H1 (cell line): ENCODE measurements around the gene ARHGAP10. TPM values are rescaled to one million over a fixed set of nuclear protein-coding genes. Genes with fewer than 3 reads are reported as not detected.

Source experiments
- CTCF ChIA-PET: fragments of 300-600 bp; sonication (Branson Sonifier 250); formaldehyde crosslinking; loops from one replicate; lab custom pipeline; 2021; ENCODE audit not compliant: partially characterized antibody; lab: Charles Lee
- POLR2A ChIA-PET: fragments of 300-600 bp; sonication (Branson Sonifier 250); formaldehyde crosslinking; loops from one replicate; lab custom pipeline; 2021; ENCODE audit warnings: inconsistent platforms; ENCODE audit not compliant: partially characterized antibody; lab: Charles Lee
- DNase-seq, 2 experiments: peaks; one replicate each; pipeline versions ENCODE4 v3.0.0 to v3.0.0-alpha.2; 2010 to 2022; ENCODE audit warnings: low spot score in 2 of 2, low read depth in 1 of 2, mixed read lengths in 1 of 2
- FAIRE-seq: peaks from 2 replicates; lab custom pipeline; 2011; peaks lifted over from hg19 to GRCh38; lab: Jason Lieb, UNC
- H2AFZ ChIP-seq: 2 replicates; pipeline ENCODE4 v1.8.1; 2012; ENCODE audit warnings: low read length, inconsistent platforms
- H2AK5ac ChIP-seq: 2 replicates; pipeline ENCODE4 v1.6.1; 2013; ENCODE audit warnings: low read depth, low read length
- H2BK120ac ChIP-seq: replicated peaks from 2 replicates; pipeline ENCODE3; 2013; ENCODE audit warnings: low read depth, low read length, inconsistent platforms
- H2BK12ac ChIP-seq: 2 replicates; pipeline ENCODE4 v1.6.1; 2013; ENCODE audit warnings: low read depth, low read length
- H2BK15ac ChIP-seq: 2 replicates; pipeline ENCODE4 v1.6.1; 2013; ENCODE audit warnings: low read length
- H2BK20ac ChIP-seq: 2 replicates; pipeline ENCODE4 v1.6.1; 2013; ENCODE audit warnings: low read length
- H2BK5ac ChIP-seq: 2 replicates; pipeline ENCODE4 v1.6.1; 2013; ENCODE audit warnings: low read depth, low read length
- H3K14ac ChIP-seq: 2 replicates; pipeline ENCODE4 v1.6.1; 2013; ENCODE audit warnings: inconsistent platforms; ENCODE audit not compliant: insufficient read length
- H3K18ac ChIP-seq: 2 replicates; pipeline ENCODE4 v1.6.1; 2013; ENCODE audit warnings: low read length; ENCODE audit errors: extremely low read depth
- H3K23ac ChIP-seq: 2 replicates; pipeline ENCODE4 v1.6.1; 2013; ENCODE audit warnings: inconsistent platforms; ENCODE audit not compliant: insufficient read length
- H3K23me2 ChIP-seq: 2 replicates; pipeline ENCODE4 v1.6.1; 2013; ENCODE audit warnings: low read depth, low read length
- H3K27ac ChIP-seq: 2 replicates; pipeline ENCODE4 v1.6.1; 2011; ENCODE audit warnings: low read depth, low read length, inconsistent platforms
- H3K27me3 ChIP-seq, 4 experiments: replicated peaks in 1 of 4; 1 replicate in 1 of 4; 2 replicates in 3 of 4; pipeline versions ENCODE4 v1.6.1 to v1.8.1; 2011 to 2013; ENCODE audit warnings: low read length in 3 of 4, mild to moderate bottlenecking in 3 of 4, inconsistent platforms in 2 of 4, mixed read lengths in 2 of 4, moderate library complexity in 1 of 4; ENCODE audit not compliant: control insufficient read depth in 3 of 4, insufficient read depth in 3 of 4; ENCODE audit errors: extremely low read depth in 1 of 4
- H3K36me3 ChIP-seq, 4 experiments: 2 replicates each; pipeline versions ENCODE4 v1.6.1 to v1.8.1; 2011 to 2013; ENCODE audit warnings: mild to moderate bottlenecking in 4 of 4, low read length in 3 of 4, moderate library complexity in 2 of 4, control low read depth in 1 of 4, inconsistent platforms in 1 of 4; ENCODE audit not compliant: insufficient read depth in 4 of 4, control insufficient read depth in 2 of 4
- H3K4ac ChIP-seq: replicated peaks from 2 replicates; pipeline ENCODE3; 2013; ENCODE audit warnings: low read length, low read depth, mixed read lengths, inconsistent platforms; ENCODE audit not compliant: insufficient read length
- H3K4me1 ChIP-seq, 4 experiments: replicated peaks in 1 of 4; 1 replicate in 1 of 4; 2 replicates in 3 of 4; pipeline versions ENCODE4 v1.6.1 to v1.8.1; 2011 to 2013; ENCODE audit warnings: low read length in 3 of 4, inconsistent platforms in 2 of 4, mixed read lengths in 1 of 4; ENCODE audit not compliant: insufficient read depth in 4 of 4, control insufficient read depth in 3 of 4
- H3K4me2 ChIP-seq, 2 experiments: 2 replicates each; pipeline versions ENCODE4 v1.6.1 to v1.8.1; 2011 to 2013; ENCODE audit warnings: low read depth in 2 of 2, low read length in 2 of 2, control low read depth in 1 of 2, inconsistent platforms in 1 of 2, mild to moderate bottlenecking in 1 of 2; ENCODE audit not compliant: insufficient read depth in 1 of 2
- H3K4me3 ChIP-seq, 4 experiments: fragments of 200-600, 300-600 bp in 1 of 4; sonication (generic), shearing (Covaris generic), sonication (Bioruptor Twin) in 1 of 4; 2 replicates each; pipeline versions ENCODE4 v1.5.1 to v1.8.1; 2011 to 2016; ENCODE audit warnings: low read length in 4 of 4, low read depth in 3 of 4, control low read depth in 2 of 4, inconsistent platforms in 2 of 4, mild to moderate bottlenecking in 2 of 4, mixed read lengths in 1 of 4, moderate library complexity in 1 of 4; ENCODE audit not compliant: insufficient read depth in 2 of 4; ENCODE audit errors: extremely low read depth in 1 of 4
- H3K56ac ChIP-seq: replicated peaks from 2 replicates; pipeline ENCODE3; 2013; ENCODE audit warnings: low read depth, mild to moderate bottlenecking, mixed read lengths, low read length, inconsistent platforms; ENCODE audit not compliant: insufficient read length
- H3K79me1 ChIP-seq: 2 replicates; pipeline ENCODE4 v1.6.1; 2013; ENCODE audit warnings: low read depth, low read length, control low read depth
- H3K79me2 ChIP-seq, 2 experiments: 2 replicates each; pipeline versions ENCODE4 v1.6.1 to v1.8.1; 2012 to 2013; ENCODE audit warnings: low read length in 2 of 2, mild to moderate bottlenecking in 2 of 2, inconsistent platforms in 1 of 2; ENCODE audit not compliant: insufficient read depth in 2 of 2, control insufficient read depth in 1 of 2
- H3K9ac ChIP-seq, 4 experiments: replicated peaks in 1 of 4; 1 replicate in 1 of 4; 2 replicates in 3 of 4; pipeline versions ENCODE4 v1.6.1 to v1.8.1; 2011 to 2013; ENCODE audit warnings: low read depth in 3 of 4, low read length in 3 of 4, control low read depth in 2 of 4, mild to moderate bottlenecking in 2 of 4, moderate library complexity in 2 of 4, inconsistent platforms in 1 of 4; ENCODE audit errors: extremely low read depth in 1 of 4
- H3K9me3 ChIP-seq, 2 experiments: 2 replicates each; pipeline versions ENCODE4 v1.6.1 to v1.8.1; 2012 to 2013; ENCODE audit warnings: mild to moderate bottlenecking in 2 of 2, moderate library complexity in 2 of 2, control low read depth in 1 of 2, inconsistent platforms in 1 of 2, low read depth in 1 of 2, low read length in 1 of 2, mixed read lengths in 1 of 2; ENCODE audit not compliant: insufficient read depth in 2 of 2
- H4K20me1 ChIP-seq, 2 experiments: replicated peaks in 1 of 2; 2 replicates each; pipeline versions ENCODE3 to v1.8.1; 2011 to 2013; ENCODE audit warnings: inconsistent platforms in 2 of 2, low read length in 2 of 2, mild to moderate bottlenecking in 1 of 2; ENCODE audit not compliant: insufficient read depth in 2 of 2, control insufficient read depth in 1 of 2
- H4K5ac ChIP-seq: 2 replicates; pipeline ENCODE4 v1.6.1; 2013; ENCODE audit warnings: low read length, low read depth, mixed read lengths, inconsistent platforms; ENCODE audit not compliant: insufficient read length
- H4K8ac ChIP-seq: 2 replicates; pipeline ENCODE4 v1.8.0; 2013; ENCODE audit warnings: mild to moderate bottlenecking, moderate library complexity, low read length, inconsistent platforms; ENCODE audit not compliant: insufficient read depth; ENCODE audit errors: extremely low read depth
- H4K91ac ChIP-seq: replicated peaks from 2 replicates; pipeline ENCODE3; 2013; ENCODE audit warnings: low read length, mixed read lengths, inconsistent platforms; ENCODE audit not compliant: insufficient read length
- BCL11A ChIP-seq, 2 experiments: IDR thresholded peaks; one replicate each; pipeline ENCODE4 v1.6.1; 2011; ENCODE audit warnings: low read depth in 2 of 2, low read length in 2 of 2, mild to moderate bottlenecking in 2 of 2
- BRCA1 ChIP-seq: IDR thresholded peaks from 2 replicates; pipeline ENCODE4 v1.6.1; 2012; ENCODE audit warnings: low read depth, low read length, improper control_type of control experiment
- CBX5 ChIP-seq: fragments of 300-800, 300-1000 bp; sonication (generic); IDR thresholded peaks from 2 replicates; pipeline ENCODE4 v1.7.1; 2016; ENCODE audit warnings: antibody characterized with exemption, low read length, low read depth
- CHD2 ChIP-seq: IDR thresholded peaks from 2 replicates; pipeline ENCODE4 v1.6.1; 2012; ENCODE audit warnings: low read length, improper control_type of control experiment
- EP300 ChIP-seq, 2 experiments: IDR thresholded peaks; 1 replicate in 1 of 2; 2 replicates in 1 of 2; pipeline ENCODE4 v1.6.1; 2011 to 2012; ENCODE audit warnings: low read depth in 2 of 2, low read length in 2 of 2, mild to moderate bottlenecking in 2 of 2, borderline replicate concordance in 1 of 2, inconsistent platforms in 1 of 2, moderate library complexity in 1 of 2
- GABPA ChIP-seq: IDR thresholded peaks from 2 replicates; pipeline ENCODE4 v1.6.1; 2011; ENCODE audit warnings: mild to moderate bottlenecking, low read length, moderate library complexity, borderline replicate concordance; ENCODE audit not compliant: insufficient read depth
- JUN ChIP-seq: IDR thresholded peaks from 2 replicates; pipeline ENCODE4 v1.6.1; 2011; ENCODE audit warnings: low read depth, mild to moderate bottlenecking, improper control_type of control experiment, low read length
- MAFK ChIP-seq: IDR thresholded peaks from 2 replicates; pipeline ENCODE4 v1.6.1; 2012; ENCODE audit warnings: low read depth, mild to moderate bottlenecking, improper control_type of control experiment, low read length
- WGBS, 2 experiments: shearing (Covaris generic) in 1 of 2; methylation state at CpG; one replicate each; pipeline versions ENCODE4 v1.1.6 to v1.1.7; 2013 to 2015; ENCODE audit warnings: low lambda C conversion rate in 2 of 2, mixed read lengths in 2 of 2, inconsistent platforms in 1 of 2, low coverage in 1 of 2, missing lambda C conversion rate in 1 of 2; ENCODE audit not compliant: insufficient replicate concordance in 2 of 2, insufficient coverage in 1 of 2, insufficient read length in 1 of 2; ENCODE audit errors: extremely low coverage in 1 of 2, missing lambda C conversion rate in 1 of 2; 5-methylcytosine and 5-hydroxymethylcytosine counted together
- polyA plus RNA-seq, 7 experiments: library from polyadenylated mRNA; depleted of rRNA in 3 of 7; stranded (reverse) in 5 of 7; unstranded in 2 of 7; fragments of >200 nt in 5 of 7; fragments of 200-250 nt in 2 of 7; gene quantifications; 1 replicate in 5 of 7; 2 replicates in 1 of 7; 4 replicates in 1 of 7; pipeline versions ENCODE4 v1.2.1 to v1.2.3, GENCODE V29; 2011 to 2013; ENCODE audit warnings: missing spikeins in 2 of 7, mixed read lengths in 2 of 7
- total RNA-seq: library from RNA; stranded (reverse); fragmentation: NEBNext Ultra II Directional; extraction: Animal tissue kit (Norgen Biotek cat#: 25700); gene quantifications from 2 replicates; pipeline ENCODE4 v1.2.1, GENCODE V29; 2021
- TF ChIP-seq, protein P1 (sequence below): IDR thresholded peaks from 2 replicates; pipeline ENCODE4 v1.6.1; 2012; ENCODE audit warnings: low read length, inconsistent platforms
- TF ChIP-seq, protein P2 (sequence below): IDR thresholded peaks from 2 replicates; pipeline ENCODE4 v1.6.1; 2012; ENCODE audit warnings: inconsistent platforms

Gene ARHGAP10
- total and polyA plus RNA-seq, 2 of the 8 experiments (the other 6 are each of a cell fraction or from before 2014, with no cell fraction given) = 3.7 to 6.1 TPM

DNA sequence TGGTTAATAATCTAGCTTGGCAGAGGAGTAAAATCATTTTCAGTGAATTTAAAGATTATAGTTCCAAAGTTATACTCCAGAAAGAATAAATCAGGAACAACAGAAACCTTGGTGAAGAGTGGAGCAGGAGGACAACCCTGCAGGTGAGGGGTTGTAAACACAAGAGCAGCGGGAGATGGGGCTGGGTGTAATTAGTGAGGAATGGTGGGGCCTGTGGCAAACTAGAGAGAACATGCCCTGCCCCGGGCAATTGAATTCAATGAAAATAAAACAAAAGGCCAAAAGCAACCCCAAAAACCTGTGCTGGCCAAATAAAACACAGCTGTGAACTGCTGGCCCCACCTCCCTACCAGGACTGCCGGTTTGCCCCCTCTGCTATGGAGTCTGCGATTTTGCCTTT lies 385.1 kb downstream of the ARHGAP10 start:
- Histone ChIP-seq H3K27me3 (no peaks in the 10 kb centered on the region), H4K20me1 (no peaks in the 10 kb centered on the region), H3K79me2 (no peaks in the 10 kb centered on the region), H2BK20ac (no peak overlapping the region), H3K18ac (no peak overlapping the region), H2AK5ac (no peak overlapping the region), H2BK15ac (no peak overlapping the region), H3K56ac (no peak overlapping the region), H3K23me2 (no peaks in the 10 kb centered on the region), H4K5ac (no peak overlapping the region), H4K91ac (no peak overlapping the region), H3K14ac (no peak overlapping the region), H3K4me1 (peaks cover 0 to 19% (median 1%) of the 10 kb centered on the region in 4 experiments; a peak in 4 of 7 replicates), H2BK12ac (no peak overlapping the region; the same call in 1 of the 2 replicates), H4K8ac (no peak overlapping the region), H3K4me2 (no peak overlapping the region), H2BK5ac (no peak overlapping the region), H3K9ac (no peak overlapping the region), H3K4ac (no peak overlapping the region), H3K36me3 (no peaks in the 10 kb centered on the region), H3K4me3 (no peak overlapping the region), H3K9me3 (no peaks in the 10 kb centered on the region), H3K79me1 (no peaks in the 10 kb centered on the region), H2AFZ (no peak overlapping the region), H2BK120ac (no peak overlapping the region), H3K27ac (no peak overlapping the region), H3K23ac (no peak overlapping the region)
- ChIA-PET CTCF (interaction anchor here (0.6 to 2.3 kb wide), 5 partner anchors 10 to 264 kb away, joined by 3 to 6 read pairs (median 3); no protein-coding TSS in a partner anchor), POLR2A (no interaction called here)
- no peak for DNase-seq
- FAIRE-seq = no peak
- WGBS, 2 experiments = 85% methylated on average over 4 of the region's 4 CpGs; no CpG with 5 or more reads in 1 of the 2 experiments
- no peak for TF ChIP-seq BRCA1
- no peak for TF ChIP-seq BCL11A (IDR thresholded peaks at IDR 0.05; ENCODE audit: low read depth in 2 of 2, low read length in 2 of 2)
- TF ChIP-seq MAFK = no peak
- TF ChIP-seq, protein P1, sequence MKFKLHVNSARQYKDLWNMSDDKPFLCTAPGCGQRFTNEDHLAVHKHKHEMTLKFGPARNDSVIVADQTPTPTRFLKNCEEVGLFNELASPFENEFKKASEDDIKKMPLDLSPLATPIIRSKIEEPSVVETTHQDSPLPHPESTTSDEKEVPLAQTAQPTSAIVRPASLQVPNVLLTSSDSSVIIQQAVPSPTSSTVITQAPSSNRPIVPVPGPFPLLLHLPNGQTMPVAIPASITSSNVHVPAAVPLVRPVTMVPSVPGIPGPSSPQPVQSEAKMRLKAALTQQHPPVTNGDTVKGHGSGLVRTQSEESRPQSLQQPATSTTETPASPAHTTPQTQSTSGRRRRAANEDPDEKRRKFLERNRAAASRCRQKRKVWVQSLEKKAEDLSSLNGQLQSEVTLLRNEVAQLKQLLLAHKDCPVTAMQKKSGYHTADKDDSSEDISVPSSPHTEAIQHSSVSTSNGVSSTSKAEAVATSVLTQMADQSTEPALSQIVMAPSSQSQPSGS = no peak
- TF ChIP-seq, protein P2, sequence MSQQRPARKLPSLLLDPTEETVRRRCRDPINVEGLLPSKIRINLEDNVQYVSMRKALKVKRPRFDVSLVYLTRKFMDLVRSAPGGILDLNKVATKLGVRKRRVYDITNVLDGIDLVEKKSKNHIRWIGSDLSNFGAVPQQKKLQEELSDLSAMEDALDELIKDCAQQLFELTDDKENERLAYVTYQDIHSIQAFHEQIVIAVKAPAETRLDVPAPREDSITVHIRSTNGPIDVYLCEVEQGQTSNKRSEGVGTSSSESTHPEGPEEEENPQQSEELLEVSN = no peak
- TF ChIP-seq EP300 (IDR thresholded peaks at IDR 0.05; ENCODE audit: borderline replicate concordance in 1 of 2, low read depth in 2 of 2, low read length in 2 of 2) = no peak
- TF ChIP-seq CHD2 = no peak
- no peak for TF ChIP-seq CBX5
- no peak for TF ChIP-seq JUN
- TF ChIP-seq GABPA = no peak
